ENCODE data around the gene HSPA2.
A peak's percentile ranks its signal among the peaks of the same experiment; 100 is the strongest.
"Not testable (repeated sequence)": the region's sequence is repeated elsewhere in the genome, so short reads cannot be mapped to it uniquely, and the experiment has no call there.

The HSPA2 gene

GRCh38 chr14:64510825-64511671 lies 29.5 kb upstream of the HSPA2 start:
- Histone ChIP-seq H3K27me3 (ENCODE audit: control insufficient read depth, insufficient read depth, low read length) (no peaks in the 10 kb centered on the region), H3K79me2 (peaks cover 25% of the 10 kb centered on the region), H3K9ac (no peak overlapping the region), H3K4me3 (ENCODE audit: low read depth, low read length) (peak overlapping the region; percentile 3), H3K9me3 (ENCODE audit: control insufficient read depth, low read length) (no peaks in the 10 kb centered on the region), H3K4me1 (peaks cover 9% of the 10 kb centered on the region), H2AFZ (no peak overlapping the region), H3K4me2 (ENCODE audit: low read length) (no peak overlapping the region), H3K27ac (no peak overlapping the region), H3K36me3 (ENCODE audit: control insufficient read depth, insufficient read depth, low read length) (no peaks in the 10 kb centered on the region)
- peak; percentile 94 for TF ChIP-seq CTCF (IDR thresholded peaks at IDR 0.05)

GRCh38 chr14:64513271-64513670 lies 27.3 kb upstream of the HSPA2 start:
- Histone ChIP-seq H3K79me2 (peaks cover 23% of the 10 kb centered on the region), H3K36me3 (ENCODE audit: control insufficient read depth, insufficient read depth, low read length) (no peaks in the 10 kb centered on the region), H3K9me3 (ENCODE audit: control insufficient read depth, low read length) (no peaks in the 10 kb centered on the region), H3K27ac (no peak overlapping the region), H3K4me1 (peaks cover 13% of the 10 kb centered on the region), H3K4me3 (ENCODE audit: low read depth, low read length) (no peak overlapping the region), H3K9ac (no peak overlapping the region), H2AFZ (no peak overlapping the region), H3K4me2 (ENCODE audit: low read length) (no peak overlapping the region), H3K27me3 (ENCODE audit: control insufficient read depth, insufficient read depth, low read length) (no peaks in the 10 kb centered on the region)
- TF ChIP-seq CTCF (IDR thresholded peaks at IDR 0.05), result no peak

- peaks cover 16% of the 10 kb centered on the region for H3K4me1 ChIP-seq
- H3K27me3 ChIP-seq (ENCODE audit: control insufficient read depth, insufficient read depth, low read length), result no peaks in the 10 kb centered on the region
- H3K79me2 ChIP-seq, result peaks cover 23% of the 10 kb centered on the region
- no peak overlapping the region for H3K9ac ChIP-seq
- no peak overlapping the region for H3K4me3 ChIP-seq (ENCODE audit: low read depth, low read length)
- no peak overlapping the region for H3K4me2 ChIP-seq (ENCODE audit: low read length)
- H3K27ac ChIP-seq, result no peak overlapping the region
- no peaks in the 10 kb centered on the region for H3K36me3 ChIP-seq (ENCODE audit: control insufficient read depth, insufficient read depth, low read length)
- H2AFZ ChIP-seq, result no peak overlapping the region
- H3K9me3 ChIP-seq (ENCODE audit: control insufficient read depth, low read length), result no peaks in the 10 kb centered on the region
- TF ChIP-seq CTCF (IDR thresholded peaks at IDR 0.05), result no peak
Measured at GRCh38 chr14:64515053-64515452, 25.5 kb upstream of the HSPA2 start.

GRCh38 chr14:64516969-64517368 lies 23.6 kb upstream of the HSPA2 start:
- Histone ChIP-seq H3K27me3 (ENCODE audit: control insufficient read depth, insufficient read depth, low read length) (no peaks in the 10 kb centered on the region), H3K9ac (no peak overlapping the region), H3K79me2 (peaks cover 31% of the 10 kb centered on the region), H3K4me2 (ENCODE audit: low read length) (no peak overlapping the region), H3K9me3 (ENCODE audit: control insufficient read depth, low read length) (no peaks in the 10 kb centered on the region), H3K27ac (no peak overlapping the region), H3K4me1 (peaks cover 7% of the 10 kb centered on the region), H3K4me3 (ENCODE audit: low read depth, low read length) (no peak overlapping the region), H2AFZ (no peak overlapping the region), H3K36me3 (ENCODE audit: control insufficient read depth, insufficient read depth, low read length) (no peaks in the 10 kb centered on the region)
- no peak for TF ChIP-seq CTCF (IDR thresholded peaks at IDR 0.05)

GRCh38 chr14:64517667-64518066 lies 22.9 kb upstream of the HSPA2 start:
- peak overlapping the region; percentile 52 for H3K27ac ChIP-seq
- not testable (repeated sequence) for H2AFZ ChIP-seq; H3K4me1 ChIP-seq; H3K27me3 ChIP-seq (ENCODE audit: control insufficient read depth, insufficient read depth, low read length); H3K9me3 ChIP-seq (ENCODE audit: control insufficient read depth, low read length); H3K4me2 ChIP-seq (ENCODE audit: low read length); H3K9ac ChIP-seq; H3K36me3 ChIP-seq (ENCODE audit: control insufficient read depth, insufficient read depth, low read length); H3K4me3 ChIP-seq (ENCODE audit: low read depth, low read length)
- peaks cover 25% of the 10 kb centered on the region for H3K79me2 ChIP-seq

Measured in parathyroid adenoma (tissue), 2 donors.